ENCODE data around the gene WWC1.

The WWC1 gene

GRCh38 chr5:168298949-168299348 lies 7.5 kb downstream of the WWC1 start:
- H3K27ac ChIP-seq (ENCODE audit: low read depth, low read length): no peak overlapping the region
- H3K4me1 ChIP-seq (ENCODE audit: control insufficient read depth in 1 of 2, insufficient read depth in 2 of 2, low read length in 2 of 2): peaks cover 27 to 33% of the 10 kb centered on the region in 2 donors
- no peaks in the 10 kb centered on the region for H3K9me3 ChIP-seq (ENCODE audit: control insufficient read depth in 1 of 2, low read length in 2 of 2)
- no peak overlapping the region for H3K4me3 ChIP-seq (ENCODE audit: low read depth in 1 of 2, low read length in 2 of 2)
- H3K27me3 ChIP-seq (ENCODE audit: control insufficient read depth in 1 of 2, insufficient read depth in 2 of 2, low read length in 2 of 2): no peaks in the 10 kb centered on the region
- H3K9ac ChIP-seq (ENCODE audit: low read depth in 1 of 2, low read length in 2 of 2): no peak overlapping the region
- H3K36me3 ChIP-seq (ENCODE audit: control insufficient read depth in 1 of 2, insufficient read depth in 2 of 2, low read length in 2 of 2): peaks cover 0 to 4% of the 10 kb centered on the region in 2 donors

GRCh38 chr5:168299372-168299771 lies 7.9 kb downstream of the WWC1 start:
- H3K36me3 ChIP-seq (ENCODE audit: control insufficient read depth in 1 of 2, insufficient read depth in 2 of 2, low read length in 2 of 2): peaks cover 0 to 4% of the 10 kb centered on the region in 2 donors
- no peak overlapping the region for H3K9ac ChIP-seq (ENCODE audit: low read depth in 1 of 2, low read length in 2 of 2)
- no peaks in the 10 kb centered on the region for H3K9me3 ChIP-seq (ENCODE audit: control insufficient read depth in 1 of 2, low read length in 2 of 2)
- H3K27me3 ChIP-seq (ENCODE audit: control insufficient read depth in 1 of 2, insufficient read depth in 2 of 2, low read length in 2 of 2): no peaks in the 10 kb centered on the region
- peaks cover 27 to 35% of the 10 kb centered on the region in 2 donors for H3K4me1 ChIP-seq (ENCODE audit: control insufficient read depth in 1 of 2, insufficient read depth in 2 of 2, low read length in 2 of 2)
- H3K4me3 ChIP-seq (ENCODE audit: low read depth in 1 of 2, low read length in 2 of 2): no peak overlapping the region
- H3K27ac ChIP-seq (ENCODE audit: low read depth, low read length): no peak overlapping the region

DNA sequence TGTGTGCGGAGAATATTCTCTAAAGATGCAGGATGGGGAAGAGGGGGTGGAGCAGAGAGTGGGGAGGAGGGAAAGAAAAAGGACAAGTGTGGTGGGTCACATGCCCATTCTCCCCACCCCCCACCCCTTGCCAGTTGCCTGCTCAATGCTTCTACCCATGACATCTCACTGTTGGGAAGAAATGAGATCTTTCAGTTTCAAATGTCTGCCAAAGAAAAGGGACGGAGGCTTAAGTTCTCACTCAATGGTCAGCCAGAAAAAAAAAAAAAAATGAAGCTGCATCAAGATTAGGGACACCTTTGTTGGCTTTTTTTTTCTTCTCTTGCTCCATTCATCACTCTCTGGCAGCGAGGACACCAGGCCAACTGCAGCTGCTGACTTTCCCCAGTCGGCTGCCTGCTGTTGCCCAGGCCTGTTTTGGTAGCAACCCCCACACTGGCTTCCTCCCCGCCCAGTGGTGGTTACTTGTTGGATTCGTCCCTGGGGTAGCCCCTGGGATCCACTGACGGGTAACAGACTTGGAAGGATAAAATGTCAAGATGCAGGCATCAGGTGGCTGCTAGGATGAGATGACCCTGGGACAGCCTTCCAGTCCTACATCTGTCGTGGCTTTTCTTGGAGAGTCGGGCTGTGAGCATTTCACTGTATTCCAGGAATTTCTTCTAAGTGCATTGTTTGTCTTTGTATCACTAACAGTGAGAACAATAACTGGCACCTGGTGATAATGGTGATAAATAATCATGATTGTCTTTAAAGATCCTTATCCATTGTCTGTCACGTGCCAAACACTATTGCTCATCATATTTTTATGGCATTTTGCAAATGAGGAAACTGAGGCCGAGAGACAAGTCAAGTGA lies 9.1 kb downstream of the WWC1 start:
- Histone ChIP-seq H3K9ac (ENCODE audit: low read depth in 1 of 2, low read length in 2 of 2) (no peak overlapping the region), H3K27ac (ENCODE audit: low read depth, low read length) (no peak overlapping the region), H3K9me3 (ENCODE audit: control insufficient read depth in 1 of 2, low read length in 2 of 2) (no peaks in the 10 kb centered on the region), H3K36me3 (ENCODE audit: control insufficient read depth in 1 of 2, insufficient read depth in 2 of 2, low read length in 2 of 2) (peaks cover 0 to 4% of the 10 kb centered on the region in 2 donors), H3K27me3 (ENCODE audit: control insufficient read depth in 1 of 2, insufficient read depth in 2 of 2, low read length in 2 of 2) (no peaks in the 10 kb centered on the region), H3K4me1 (ENCODE audit: control insufficient read depth in 1 of 2, insufficient read depth in 2 of 2, low read length in 2 of 2) (peaks cover 27 to 37% of the 10 kb centered on the region in 2 donors), H3K4me3 (ENCODE audit: low read depth in 1 of 2, low read length in 2 of 2) (no peak overlapping the region)

DNA sequence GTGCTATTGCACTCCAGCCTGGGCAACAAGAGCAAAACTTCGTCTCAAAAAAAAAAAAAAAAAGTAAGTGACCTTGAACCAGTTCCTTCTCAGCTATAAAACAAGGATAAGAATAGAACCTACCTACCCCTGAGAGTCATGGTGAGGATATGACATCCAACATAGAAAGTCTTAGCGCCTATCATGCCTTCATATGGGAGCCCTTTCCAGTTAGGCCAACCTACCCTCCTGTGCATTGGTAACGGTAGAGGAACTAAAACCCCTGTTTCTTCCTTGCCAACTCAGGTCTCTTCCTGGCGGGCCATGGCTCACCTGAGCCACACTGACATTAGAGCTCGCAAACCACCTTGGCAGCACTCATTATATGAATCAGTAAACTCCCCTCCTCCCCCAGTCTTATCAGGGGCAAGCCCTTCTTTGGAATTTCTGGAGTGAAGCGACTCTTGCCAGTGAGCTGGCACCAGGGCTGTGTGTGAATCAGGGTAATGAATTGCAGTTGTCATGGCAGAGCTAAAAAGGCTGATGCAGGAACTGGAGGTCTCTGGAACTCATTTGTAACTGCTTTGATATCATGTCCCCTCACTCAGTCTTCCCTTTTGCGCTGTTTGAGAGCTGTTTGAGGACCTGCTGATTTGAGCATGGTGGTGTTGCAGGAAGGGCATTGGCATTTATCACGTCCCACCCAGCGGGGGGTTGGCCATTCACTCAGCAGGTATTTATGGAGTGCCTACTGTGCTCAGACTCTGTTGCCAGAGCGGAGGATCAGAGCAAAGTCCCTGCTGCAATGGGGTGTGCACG lies 10.3 kb downstream of the WWC1 start:
- Histone ChIP-seq H3K27ac (ENCODE audit: low read depth, low read length) (peak overlapping the region; percentile 57), H3K4me1 (ENCODE audit: control insufficient read depth in 1 of 2, insufficient read depth in 2 of 2, low read length in 2 of 2) (peaks cover 27 to 34% of the 10 kb centered on the region in 2 donors), H3K9me3 (ENCODE audit: control insufficient read depth in 1 of 2, low read length in 2 of 2) (no peaks in the 10 kb centered on the region), H3K27me3 (ENCODE audit: control insufficient read depth in 1 of 2, insufficient read depth in 2 of 2, low read length in 2 of 2) (no peaks in the 10 kb centered on the region), H3K36me3 (ENCODE audit: control insufficient read depth in 1 of 2, insufficient read depth in 2 of 2, low read length in 2 of 2) (peaks cover 0 to 3% of the 10 kb centered on the region in 2 donors), H3K9ac (ENCODE audit: low read depth in 1 of 2, low read length in 2 of 2) (peak overlapping the region; percentile 8 to 19), H3K4me3 (ENCODE audit: low read depth in 1 of 2, low read length in 2 of 2) (peak overlapping the region in 1 of 2 donors; percentile 38)

DNA sequence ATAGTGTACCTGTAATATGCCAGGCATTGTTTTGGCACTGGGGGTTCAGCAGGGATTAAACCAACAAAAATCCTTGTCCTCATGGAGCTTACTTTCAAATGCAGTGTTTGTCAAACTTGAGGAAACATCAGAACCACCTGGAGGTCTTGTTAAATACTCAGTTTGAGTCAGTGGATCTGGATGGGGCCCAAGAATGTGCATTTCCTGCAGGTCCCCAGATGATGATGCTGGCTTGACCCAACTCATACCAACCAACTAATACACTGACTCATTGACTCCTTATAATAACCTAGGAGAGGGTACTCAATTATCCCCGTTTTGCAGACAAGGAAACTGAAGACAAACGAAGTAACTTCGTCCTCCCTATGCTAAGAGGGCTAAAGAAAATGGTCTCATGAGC lies 11.3 kb downstream of the WWC1 start:
- Histone ChIP-seq H3K4me1 (ENCODE audit: control insufficient read depth in 1 of 2, insufficient read depth in 2 of 2, low read length in 2 of 2) (peaks cover 30 to 34% of the 10 kb centered on the region in 2 donors), H3K4me3 (ENCODE audit: low read depth in 1 of 2, low read length in 2 of 2) (no peak overlapping the region), H3K27ac (ENCODE audit: low read depth, low read length) (peak overlapping the region; percentile 3), H3K9ac (ENCODE audit: low read depth in 1 of 2, low read length in 2 of 2) (peak overlapping the region in 1 of 2 donors; percentile 8), H3K9me3 (ENCODE audit: control insufficient read depth in 1 of 2, low read length in 2 of 2) (no peaks in the 10 kb centered on the region), H3K27me3 (ENCODE audit: control insufficient read depth in 1 of 2, insufficient read depth in 2 of 2, low read length in 2 of 2) (no peaks in the 10 kb centered on the region), H3K36me3 (ENCODE audit: control insufficient read depth in 1 of 2, insufficient read depth in 2 of 2, low read length in 2 of 2) (no peaks in the 10 kb centered on the region)

DNA sequence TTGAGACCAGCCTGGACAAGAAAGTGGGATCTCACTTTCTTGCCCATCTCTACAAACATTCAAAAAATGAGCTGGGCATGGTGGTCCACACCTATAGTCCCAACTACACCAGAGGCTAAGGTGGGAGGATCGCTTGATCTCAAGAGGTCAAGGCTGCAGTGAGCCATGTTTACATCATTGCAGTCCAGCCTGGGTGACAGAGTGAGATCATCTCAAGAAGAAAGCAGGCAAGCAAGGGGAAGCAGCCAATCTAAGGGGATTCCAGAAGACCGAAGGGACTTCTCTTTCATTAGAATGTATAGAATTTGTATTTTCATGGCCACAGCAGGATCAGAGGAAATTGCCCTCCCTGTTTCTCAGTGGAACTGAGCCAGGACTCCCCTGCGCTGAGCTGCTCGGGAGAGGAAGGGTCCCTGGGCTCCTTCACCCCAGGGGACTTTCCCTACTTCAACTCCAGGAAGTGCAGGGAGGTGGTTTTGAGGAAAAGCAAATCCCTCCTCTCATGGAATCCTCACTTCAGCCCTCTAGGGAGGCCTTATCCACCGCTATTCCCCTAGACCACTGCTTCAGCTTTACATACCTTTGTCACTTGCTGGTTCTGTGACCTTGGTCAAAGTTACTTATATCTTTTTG lies 12.1 kb downstream of the WWC1 start:
- Histone ChIP-seq H3K9me3 (ENCODE audit: control insufficient read depth in 1 of 2, low read length in 2 of 2) (no peaks in the 10 kb centered on the region), H3K36me3 (ENCODE audit: control insufficient read depth in 1 of 2, insufficient read depth in 2 of 2, low read length in 2 of 2) (no peaks in the 10 kb centered on the region), H3K27me3 (ENCODE audit: control insufficient read depth in 1 of 2, insufficient read depth in 2 of 2, low read length in 2 of 2) (no peaks in the 10 kb centered on the region), H3K4me3 (ENCODE audit: low read depth in 1 of 2, low read length in 2 of 2) (no peak overlapping the region), H3K9ac (ENCODE audit: low read depth in 1 of 2, low read length in 2 of 2) (no peak overlapping the region), H3K27ac (ENCODE audit: low read depth, low read length) (no peak overlapping the region), H3K4me1 (ENCODE audit: control insufficient read depth in 1 of 2, insufficient read depth in 2 of 2, low read length in 2 of 2) (peaks cover 37 to 42% of the 10 kb centered on the region in 2 donors)

DNA sequence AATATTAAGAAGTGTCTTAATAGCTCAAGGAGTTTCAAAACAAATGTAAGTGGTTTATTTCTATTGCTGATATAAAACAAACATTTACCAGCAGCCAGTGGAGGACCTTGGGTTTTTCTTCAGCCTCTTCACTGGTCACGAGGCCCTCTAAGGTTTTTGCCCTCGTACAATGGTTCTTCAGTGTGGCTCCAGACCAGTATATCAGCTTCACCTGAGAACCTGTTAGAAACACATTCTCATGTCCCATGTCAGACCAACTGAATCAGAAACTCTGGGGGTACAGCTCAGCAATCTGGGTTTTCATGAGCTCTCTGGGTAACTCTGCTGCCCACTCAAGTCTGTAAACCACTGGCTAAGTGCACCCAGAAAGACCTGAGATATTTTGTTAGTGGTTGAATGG lies 12.9 kb downstream of the WWC1 start:
- no peaks in the 10 kb centered on the region for H3K27me3 ChIP-seq (ENCODE audit: control insufficient read depth in 1 of 2, insufficient read depth in 2 of 2, low read length in 2 of 2)
- no peaks in the 10 kb centered on the region for H3K36me3 ChIP-seq (ENCODE audit: control insufficient read depth in 1 of 2, insufficient read depth in 2 of 2, low read length in 2 of 2)
- H3K27ac ChIP-seq (ENCODE audit: low read depth, low read length): no peak overlapping the region
- H3K9ac ChIP-seq (ENCODE audit: low read depth in 1 of 2, low read length in 2 of 2): no peak overlapping the region
- no peak overlapping the region for H3K4me3 ChIP-seq (ENCODE audit: low read depth in 1 of 2, low read length in 2 of 2)
- peaks cover 45 to 48% of the 10 kb centered on the region in 2 donors for H3K4me1 ChIP-seq (ENCODE audit: control insufficient read depth in 1 of 2, insufficient read depth in 2 of 2, low read length in 2 of 2)
- no peaks in the 10 kb centered on the region for H3K9me3 ChIP-seq (ENCODE audit: control insufficient read depth in 1 of 2, low read length in 2 of 2)

DNA sequence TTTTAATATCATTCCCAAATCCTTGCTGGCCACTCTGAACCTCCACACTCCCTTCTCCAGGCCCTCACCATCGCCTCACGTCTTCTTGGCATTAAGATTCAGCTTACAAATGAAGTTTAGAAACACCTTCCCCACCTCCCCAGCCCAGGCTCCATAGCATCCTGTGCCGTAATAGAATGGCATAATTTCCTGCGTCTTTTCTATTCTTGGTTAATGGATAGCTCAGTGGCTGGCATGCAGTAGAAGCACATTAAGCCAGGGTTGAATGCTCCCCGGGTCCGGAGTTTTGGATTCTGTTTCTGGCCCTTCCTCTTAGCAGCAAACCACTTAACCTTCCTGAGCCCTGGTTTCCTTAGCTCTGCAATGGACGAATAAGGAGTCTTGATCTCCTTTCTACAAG lies 13.8 kb downstream of the WWC1 start:
- Histone ChIP-seq H3K4me3 (ENCODE audit: low read depth in 1 of 2, low read length in 2 of 2) (no peak overlapping the region), H3K4me1 (ENCODE audit: control insufficient read depth in 1 of 2, insufficient read depth in 2 of 2, low read length in 2 of 2) (peaks cover 48 to 51% of the 10 kb centered on the region in 2 donors), H3K9me3 (ENCODE audit: control insufficient read depth in 1 of 2, low read length in 2 of 2) (no peaks in the 10 kb centered on the region), H3K9ac (ENCODE audit: low read depth in 1 of 2, low read length in 2 of 2) (no peak overlapping the region), H3K36me3 (ENCODE audit: control insufficient read depth in 1 of 2, insufficient read depth in 2 of 2, low read length in 2 of 2) (no peaks in the 10 kb centered on the region), H3K27ac (ENCODE audit: low read depth, low read length) (no peak overlapping the region), H3K27me3 (ENCODE audit: control insufficient read depth in 1 of 2, insufficient read depth in 2 of 2, low read length in 2 of 2) (no peaks in the 10 kb centered on the region)

DNA sequence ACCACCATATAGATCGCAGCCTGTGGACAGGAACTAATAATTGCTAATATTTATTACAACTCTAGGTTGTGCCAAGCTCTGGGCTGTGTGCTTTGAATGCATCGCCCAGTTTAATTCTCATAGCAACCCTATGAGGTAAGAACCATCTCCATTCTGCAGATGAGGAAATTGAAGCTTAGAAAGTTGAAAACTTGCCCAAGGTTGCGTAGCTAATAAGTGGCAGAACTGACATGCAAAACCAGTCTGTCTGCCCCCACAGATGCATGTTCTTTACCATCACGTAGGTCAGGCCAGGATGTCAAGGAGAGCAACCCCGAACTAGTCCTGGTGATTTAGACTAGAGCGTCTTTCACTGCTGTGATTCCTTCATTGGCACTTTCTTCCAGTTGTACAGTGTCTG lies 15.6 kb downstream of the WWC1 start:
- Histone ChIP-seq H3K4me1 (ENCODE audit: control insufficient read depth in 1 of 2, insufficient read depth in 2 of 2, low read length in 2 of 2) (peaks cover 46 to 52% of the 10 kb centered on the region in 2 donors), H3K9ac (ENCODE audit: low read depth in 1 of 2, low read length in 2 of 2) (no peak overlapping the region), H3K27me3 (ENCODE audit: control insufficient read depth in 1 of 2, insufficient read depth in 2 of 2, low read length in 2 of 2) (no peaks in the 10 kb centered on the region), H3K9me3 (ENCODE audit: control insufficient read depth in 1 of 2, low read length in 2 of 2) (no peaks in the 10 kb centered on the region), H3K36me3 (ENCODE audit: control insufficient read depth in 1 of 2, insufficient read depth in 2 of 2, low read length in 2 of 2) (no peaks in the 10 kb centered on the region), H3K27ac (ENCODE audit: low read depth, low read length) (no peak overlapping the region), H3K4me3 (ENCODE audit: low read depth in 1 of 2, low read length in 2 of 2) (no peak overlapping the region)

Measured in duodenal mucosa (tissue), 2 donors.